Prostate gland (tissue), 2 donors: ENCODE results near the gene GLRA2.

Experiments used
- POLR2A ChIP-seq: fragments of 450-650 bp; IDR thresholded peaks from one replicate; pipeline ENCODE4 v1.6.1; 2016; ENCODE audit warnings: antibody characterized with exemption, mild to moderate bottlenecking
- TF ChIP-seq, protein P1 (sequence below), 4 experiments: fragments of 200-600 bp in 2 of 4; fragments of 450-650 bp in 2 of 4; sonication (generic) in 2 of 4; IDR thresholded peaks; 1 replicate in 3 of 4; 2 replicates in 1 of 4; pipeline ENCODE4 v1.5.1; 2016 to 2019; ENCODE audit warnings: antibody characterized with exemption in 4 of 4, mild to moderate bottlenecking in 2 of 4, moderate library complexity in 2 of 4

DNA sequence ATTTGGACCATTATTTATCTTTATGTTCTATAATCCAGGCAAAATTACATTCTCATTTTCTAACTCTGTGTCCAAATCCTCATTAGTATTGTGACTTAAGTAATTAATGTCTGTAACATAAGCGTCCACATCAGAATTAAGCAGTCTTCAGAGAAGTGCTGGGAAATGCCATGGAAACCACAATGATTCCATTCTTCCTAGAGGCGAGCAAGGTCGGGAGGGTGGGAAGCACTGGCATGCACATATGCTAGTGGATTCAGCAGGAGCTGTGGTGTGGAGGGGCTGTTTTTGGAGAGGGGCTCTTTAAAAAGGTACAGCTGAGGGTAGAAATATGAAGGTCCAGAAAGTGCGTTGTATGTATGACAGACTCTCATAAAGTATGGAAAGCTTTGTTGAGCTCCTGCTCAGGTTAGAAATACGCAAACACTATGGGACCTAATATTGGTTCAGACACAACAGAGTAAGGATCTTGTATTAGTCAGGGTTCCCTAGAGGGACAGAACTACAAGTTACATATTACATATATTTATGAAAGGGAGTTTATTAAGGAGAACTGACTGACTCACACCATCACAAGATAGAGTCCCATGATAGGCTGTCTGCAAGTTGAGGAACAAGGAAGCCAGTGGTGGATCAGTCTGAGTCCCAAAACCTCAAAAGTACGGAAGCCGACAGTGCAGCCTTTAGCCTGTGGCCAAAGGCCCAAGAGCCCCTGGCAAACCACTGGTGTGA, 61.5 kb downstream of the GLRA2 start:
- TF ChIP-seq POLR2A: no peak
- TF ChIP-seq, protein P1, sequence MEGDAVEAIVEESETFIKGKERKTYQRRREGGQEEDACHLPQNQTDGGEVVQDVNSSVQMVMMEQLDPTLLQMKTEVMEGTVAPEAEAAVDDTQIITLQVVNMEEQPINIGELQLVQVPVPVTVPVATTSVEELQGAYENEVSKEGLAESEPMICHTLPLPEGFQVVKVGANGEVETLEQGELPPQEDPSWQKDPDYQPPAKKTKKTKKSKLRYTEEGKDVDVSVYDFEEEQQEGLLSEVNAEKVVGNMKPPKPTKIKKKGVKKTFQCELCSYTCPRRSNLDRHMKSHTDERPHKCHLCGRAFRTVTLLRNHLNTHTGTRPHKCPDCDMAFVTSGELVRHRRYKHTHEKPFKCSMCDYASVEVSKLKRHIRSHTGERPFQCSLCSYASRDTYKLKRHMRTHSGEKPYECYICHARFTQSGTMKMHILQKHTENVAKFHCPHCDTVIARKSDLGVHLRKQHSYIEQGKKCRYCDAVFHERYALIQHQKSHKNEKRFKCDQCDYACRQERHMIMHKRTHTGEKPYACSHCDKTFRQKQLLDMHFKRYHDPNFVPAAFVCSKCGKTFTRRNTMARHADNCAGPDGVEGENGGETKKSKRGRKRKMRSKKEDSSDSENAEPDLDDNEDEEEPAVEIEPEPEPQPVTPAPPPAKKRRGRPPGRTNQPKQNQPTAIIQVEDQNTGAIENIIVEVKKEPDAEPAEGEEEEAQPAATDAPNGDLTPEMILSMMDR (IDR thresholded peaks at IDR 0.05): no peak
